Measurements from ENCODE around the gene ARHGAP40.

- TF ChIP-seq CHD2 (IDR thresholded peaks at IDR 0.05; ENCODE audit: low read depth, low read length), result no peak
- no peak for TF ChIP-seq CTCF (CRISPR knock-in tag; IDR thresholded peaks at IDR 0.05)
- peak; percentile 67; the same call in 1 of the 2 replicates for TF ChIP-seq ZNF232 (CRISPR knock-in tag; IDR thresholded peaks at IDR 0.05; ENCODE audit: borderline replicate concordance)
- TF ChIP-seq ZNF510 (CRISPR knock-in tag; IDR thresholded peaks at IDR 0.05; ENCODE audit: low read depth), result 0 out of 2 replicates have a peak, but pooled peaks have one; percentile 63
- peak; percentile 91; the same call in 1 of the 2 replicates for TF ChIP-seq ZNF124 (CRISPR knock-in tag; IDR thresholded peaks at IDR 0.05)
- TF ChIP-seq HCFC1 (IDR thresholded peaks at IDR 0.05; ENCODE audit: low read depth, low read length), result 0 out of 2 replicates have a peak, but pooled peaks have one; percentile 19
- TF ChIP-seq RAD51 (IDR thresholded peaks at IDR 0.05; ENCODE audit: borderline replicate concordance), result no peak
- TF ChIP-seq FOXP1 (IDR thresholded peaks at IDR 0.05), result no peak
- no peak for TF ChIP-seq FOXP1 (CRISPR knock-in tag; IDR thresholded peaks at IDR 0.05)
- TF ChIP-seq STAT6 (CRISPR knock-in tag; IDR thresholded peaks at IDR 0.05; ENCODE audit: borderline replicate concordance), result no peak
- TF ChIP-seq MAX (IDR thresholded peaks at IDR 0.05), result no peak
- peak in 1 of 2 experiments; percentile 99; a peak in 2 of 4 replicates for TF ChIP-seq KLF16 (CRISPR knock-in tag; IDR thresholded peaks at IDR 0.05)
- peak; percentile 92 for TF ChIP-seq KDM4B (CRISPR knock-in tag; IDR thresholded peaks at IDR 0.05)
- TF ChIP-seq SMAD1 (CRISPR knock-in tag; IDR thresholded peaks at IDR 0.05; ENCODE audit: borderline replicate concordance, low read depth), result no peak
Observed at GRCh38 chr20:38692436-38693411, 91.1 kb downstream of the ARHGAP40 start.
